OCI-LY7 (cell line): ENCODE results near the gene CPNE9. TPM values are rescaled to one million over a fixed set of nuclear protein-coding genes. Genes with fewer than 3 reads are reported as not detected.

Experiments used
- BruUV-seq: library from RNA; stranded (reverse); fragments of 400-500 nt; replicated peaks from 2 replicates; lab custom pipeline; 2021; lab: Mats Ljungman, UMichigan
- CTCF ChIA-PET: fragments of 300-600 bp; sonication (Branson Sonifier 250); formaldehyde crosslinking; loops from one replicate; lab custom pipeline; 2022; ENCODE audit warnings: antibody characterized with exemption; ENCODE audit not compliant: unreplicated experiment; lab: Charles Lee
- POLR2A ChIA-PET: fragments of 300-600 bp; sonication (Branson Sonifier 250); formaldehyde crosslinking; loops from one replicate; lab custom pipeline; 2022; ENCODE audit warnings: antibody characterized with exemption; lab: Charles Lee
- DNase-seq: peaks from one replicate; pipeline ENCODE4 v3.0.0-alpha.2; 2015; ENCODE audit warnings: low spot score
- H2AFZ ChIP-seq: fragments of 200-600 bp; sonication (generic), shearing (Covaris generic); 2 replicates; pipeline ENCODE4 v1.6.1; 2014; ENCODE audit warnings: mild to moderate bottlenecking, antibody characterized with exemption, low read length, moderate library complexity
- H3K27ac ChIP-seq: fragments of 200-600 bp; sonication (generic); 2 replicates; pipeline ENCODE4 v1.5.1; 2014; ENCODE audit warnings: mixed run types, low read depth, mild to moderate bottlenecking, moderate library complexity, low read length, inconsistent platforms; ENCODE audit not compliant: poor library complexity, severe bottlenecking
- H3K36me3 ChIP-seq: fragments of 200-600 bp; sonication (generic); 2 replicates; pipeline ENCODE4 v1.6.1; 2014; ENCODE audit warnings: mild to moderate bottlenecking, antibody characterized with exemption, low read length, moderate library complexity, mixed read lengths; ENCODE audit not compliant: insufficient read depth
- H3K4me1 ChIP-seq: fragments of 200-600 bp; sonication (generic); 2 replicates; pipeline ENCODE4 v1.5.1; 2014; ENCODE audit warnings: mild to moderate bottlenecking, low read length; ENCODE audit not compliant: insufficient read depth, poor library complexity, severe bottlenecking
- H3K4me2 ChIP-seq: fragments of 200-600 bp; sonication (generic); 2 replicates; pipeline ENCODE4 v1.6.1; 2014; ENCODE audit warnings: mild to moderate bottlenecking, low read length
- H3K4me3 ChIP-seq: fragments of 200-600 bp; sonication (generic); 2 replicates; pipeline ENCODE4 v1.5.1; 2014; ENCODE audit warnings: mild to moderate bottlenecking, low read depth, low read length; ENCODE audit not compliant: poor library complexity, severe bottlenecking
- H3K79me2 ChIP-seq: fragments of 200-600 bp; sonication (generic); 2 replicates; pipeline ENCODE4 v1.6.1; 2016; ENCODE audit warnings: low read depth, mild to moderate bottlenecking, low read length, moderate library complexity, mixed read lengths; ENCODE audit not compliant: insufficient read depth
- H3K9me2 ChIP-seq: fragments of 200-600 bp; sonication (generic); 2 replicates; pipeline ENCODE4 v1.6.1; 2016; ENCODE audit warnings: mild to moderate bottlenecking, low read length, mixed read lengths; ENCODE audit not compliant: insufficient read depth
- H3K9me3 ChIP-seq: fragments of 200-600 bp; sonication (generic); 2 replicates; pipeline ENCODE4 v1.6.1; 2014; ENCODE audit warnings: mild to moderate bottlenecking, mixed run types, low read length, mixed read lengths
- H4K20me1 ChIP-seq: fragments of 200-600 bp; sonication (generic); 2 replicates; pipeline ENCODE4 v1.6.1; 2014; ENCODE audit warnings: mild to moderate bottlenecking, antibody characterized with exemption, low read length, moderate library complexity, mixed read lengths; ENCODE audit not compliant: insufficient read depth
- EZH2phosphoT487 ChIP-seq: fragments of 200-600 bp; sonication (generic); IDR thresholded peaks from 2 replicates; pipeline ENCODE4 v1.6.1; 2018; ENCODE audit warnings: low read depth, borderline replicate concordance, mild to moderate bottlenecking, mixed run types, antibody characterized with exemption, low read length, moderate library complexity, mixed read lengths
- intact Hi-C: fragments of 100-400 bp; cut with micrococcal nuclease; formaldehyde crosslinking; loops from one replicate; pipeline ENCODE4 v1.10.0; 2022; ENCODE audit not compliant: unreplicated experiment
- total RNA-seq, 2 experiments: library from RNA; depleted of rRNA in 1 of 2; stranded (reverse); fragments of >200 nt in 1 of 2; shearing (Covaris generic) in 1 of 2; gene quantifications; 2 replicates each; pipeline ENCODE4 v1.2.3, GENCODE V29; 2014 to 2022
- TF ChIP-seq, protein P1 (sequence below): fragments of 200-600 bp; sonication (generic); conservative IDR thresholded peaks from 2 replicates; pipeline ENCODE4 v1.5.1; 2014; ENCODE audit warnings: mild to moderate bottlenecking, antibody characterized with exemption, low read length, moderate library complexity, mixed read lengths

The CPNE9 gene
- total RNA-seq, 2 experiments from 2014 or later = not detected

DNA sequence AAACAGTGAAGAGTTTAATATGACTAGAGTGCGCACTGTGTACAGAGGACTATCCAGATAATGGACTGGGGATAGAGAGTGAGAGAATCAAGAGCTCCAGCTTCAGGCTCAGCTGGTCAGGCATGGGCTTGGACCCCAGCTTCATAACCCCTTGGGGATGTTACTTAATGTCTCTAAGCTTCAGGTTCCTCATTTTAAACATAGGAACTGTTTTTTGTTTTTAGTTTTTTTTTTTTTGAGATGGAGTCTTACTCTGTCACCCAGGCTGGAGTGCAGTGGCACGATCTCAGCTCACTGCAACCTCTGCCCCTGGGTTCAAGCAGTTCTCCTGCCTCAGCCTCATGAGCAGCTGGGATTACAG is 18.0 kb downstream of the CPNE9 start:
- Histone ChIP-seq H3K4me2 (no peak overlapping the region), H3K36me3 (no peaks in the 10 kb centered on the region), H3K27ac (no peak overlapping the region), H3K79me2 (no peaks in the 10 kb centered on the region), H4K20me1 (no peaks in the 10 kb centered on the region), H3K4me3 (no peak overlapping the region), H3K9me3 (no peaks in the 10 kb centered on the region), H2AFZ (no peak overlapping the region; the same call in 1 of the 2 replicates), H3K9me2 (no peaks in the 10 kb centered on the region), H3K4me1 (peaks cover 8% of the 10 kb centered on the region)
- BruUV-seq = no TSS peak
- no peak for DNase-seq
- ChIA-PET POLR2A (interaction anchor here (0.5 to 1.2 kb wide), 3 partner anchors 9 to 150 kb away, joined by 3 to 6 read pairs (median 3); partner anchors contain the start of gene BRPF1), CTCF (interaction anchor here (0.8 to 1.4 kb wide), 2 partner anchors 13 to 217 kb away, joined by 3 to 5 read pairs; no protein-coding TSS in a partner anchor)
- no peak for TF ChIP-seq EZH2phosphoT487
- TF ChIP-seq, protein P1, sequence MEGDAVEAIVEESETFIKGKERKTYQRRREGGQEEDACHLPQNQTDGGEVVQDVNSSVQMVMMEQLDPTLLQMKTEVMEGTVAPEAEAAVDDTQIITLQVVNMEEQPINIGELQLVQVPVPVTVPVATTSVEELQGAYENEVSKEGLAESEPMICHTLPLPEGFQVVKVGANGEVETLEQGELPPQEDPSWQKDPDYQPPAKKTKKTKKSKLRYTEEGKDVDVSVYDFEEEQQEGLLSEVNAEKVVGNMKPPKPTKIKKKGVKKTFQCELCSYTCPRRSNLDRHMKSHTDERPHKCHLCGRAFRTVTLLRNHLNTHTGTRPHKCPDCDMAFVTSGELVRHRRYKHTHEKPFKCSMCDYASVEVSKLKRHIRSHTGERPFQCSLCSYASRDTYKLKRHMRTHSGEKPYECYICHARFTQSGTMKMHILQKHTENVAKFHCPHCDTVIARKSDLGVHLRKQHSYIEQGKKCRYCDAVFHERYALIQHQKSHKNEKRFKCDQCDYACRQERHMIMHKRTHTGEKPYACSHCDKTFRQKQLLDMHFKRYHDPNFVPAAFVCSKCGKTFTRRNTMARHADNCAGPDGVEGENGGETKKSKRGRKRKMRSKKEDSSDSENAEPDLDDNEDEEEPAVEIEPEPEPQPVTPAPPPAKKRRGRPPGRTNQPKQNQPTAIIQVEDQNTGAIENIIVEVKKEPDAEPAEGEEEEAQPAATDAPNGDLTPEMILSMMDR = no peak
- intact Hi-C loops = no loop called here

DNA sequence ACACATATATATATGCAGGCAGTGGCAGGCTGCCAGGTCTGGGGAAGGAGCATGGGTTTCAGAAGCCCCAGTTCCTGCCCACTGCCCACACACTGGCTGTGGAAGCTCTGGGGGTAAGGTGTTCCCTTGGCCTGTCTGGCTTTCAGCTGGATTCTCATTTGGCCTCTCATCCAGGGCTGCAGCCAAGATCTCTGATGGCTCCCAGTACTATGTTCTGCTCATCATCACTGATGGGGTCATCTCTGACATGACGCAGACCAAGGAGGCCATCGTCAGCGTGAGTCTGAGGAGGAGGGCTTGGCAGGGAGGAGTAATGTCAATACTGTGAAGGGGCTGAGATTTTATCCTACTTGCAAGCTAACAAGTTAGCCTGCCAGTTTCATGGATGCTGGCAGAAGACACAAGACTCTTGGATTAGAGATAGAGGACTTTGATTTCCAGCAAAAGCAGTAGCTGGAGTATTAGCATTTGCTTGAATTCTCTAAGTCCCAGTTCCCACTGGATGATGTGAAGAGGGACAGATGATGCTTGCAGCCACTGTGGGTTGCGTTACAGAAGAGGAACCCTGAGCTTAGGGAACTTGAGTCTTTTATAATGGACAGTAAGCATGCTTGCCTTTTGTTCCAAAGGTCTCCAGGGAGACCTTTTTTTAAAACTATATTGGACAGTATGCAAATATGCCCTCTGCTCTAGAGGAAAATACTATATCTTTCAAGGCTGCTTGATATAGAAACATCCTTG is 22.3 kb downstream of the CPNE9 start:
- H3K4me1 ChIP-seq = peaks cover 22% of the 10 kb centered on the region
- no peak overlapping the region for H3K4me3 ChIP-seq
- DNase-seq = no peak
- intact Hi-C loops = no loop called here
- H3K9me3 ChIP-seq = no peaks in the 10 kb centered on the region
- BruUV-seq = no TSS peak
- TF ChIP-seq EZH2phosphoT487 = no peak
- TF ChIP-seq, protein P1 = no peak
- H3K36me3 ChIP-seq = no peaks in the 10 kb centered on the region
- H3K79me2 ChIP-seq = no peaks in the 10 kb centered on the region
- no peaks in the 10 kb centered on the region for H4K20me1 ChIP-seq
- no peaks in the 10 kb centered on the region for H3K9me2 ChIP-seq
- ChIA-PET POLR2A (no interaction called here), CTCF (no interaction called here)
- no peak overlapping the region for H3K27ac ChIP-seq
- no peak overlapping the region for H3K4me2 ChIP-seq
- no peak overlapping the region for H2AFZ ChIP-seq
